Common myeloid progenitor, CD34-positive (primary cell): ENCODE results near the gene RAC2.
"Not testable (repeated sequence)": the region's sequence is repeated elsewhere in the genome, so short reads cannot be mapped to it uniquely, and the experiment has no call there.

Experiments
- CTCF ChIA-PET: fragments of 350-600 bp; sonication (Branson Sonifier 250); formaldehyde crosslinking; loops from one replicate; lab custom pipeline; 2021; ENCODE audit warnings: antibody characterized with exemption; lab: Charles Lee
- POLR2A ChIA-PET: fragments of 350-600 bp; sonication (Branson Sonifier 250); formaldehyde crosslinking; loops from one replicate; lab custom pipeline; 2021; ENCODE audit warnings: antibody characterized with exemption; lab: Charles Lee
- DNase-seq, 3 donors: peaks; one replicate each; pipeline versions ENCODE4 v3.0.0 to v3.0.0-alpha.2; 2013
- H3K27ac ChIP-seq, 2 experiments: 1 replicate in 1 of 2; 2 replicates in 1 of 2; pipeline ENCODE4 v1.7.0; 2013; ENCODE audit warnings: inconsistent platforms in 2 of 2, low read length in 2 of 2, mild to moderate bottlenecking in 2 of 2, low read depth in 1 of 2, moderate library complexity in 1 of 2; ENCODE audit not compliant: severe bottlenecking in 2 of 2, insufficient read depth in 1 of 2, poor library complexity in 1 of 2
- H3K27me3 ChIP-seq, 5 experiments: replicated peaks in 2 of 5; 1 replicate in 3 of 5; 2 replicates in 2 of 5; pipeline versions ENCODE4 v1.6.1 to v1.7.0; 2013; ENCODE audit warnings: low read length in 4 of 5, mild to moderate bottlenecking in 2 of 5, moderate library complexity in 2 of 5, inconsistent platforms in 1 of 5; ENCODE audit not compliant: insufficient read depth in 5 of 5, control insufficient read depth in 4 of 5
- H3K36me3 ChIP-seq, 4 experiments: 1 replicate in 2 of 4; 2 replicates in 2 of 4; pipeline versions ENCODE4 v1.6.1 to v1.7.0; 2013; ENCODE audit warnings: low read length in 3 of 4, control low read depth in 1 of 4, mild to moderate bottlenecking in 1 of 4; ENCODE audit not compliant: control insufficient read depth in 4 of 4, insufficient read depth in 4 of 4
- H3K4me1 ChIP-seq, 4 experiments: 1 replicate in 3 of 4; 2 replicates in 1 of 4; pipeline versions ENCODE4 v1.6.1 to v1.7.1; 2013; ENCODE audit warnings: low read length in 3 of 4, mild to moderate bottlenecking in 3 of 4, control low read depth in 1 of 4, inconsistent platforms in 1 of 4, moderate library complexity in 1 of 4; ENCODE audit not compliant: control insufficient read depth in 4 of 4, insufficient read depth in 4 of 4; ENCODE audit errors: control extremely low read depth in 1 of 4
- H3K4me3 ChIP-seq, 7 experiments: 1 replicate in 4 of 7; 2 replicates in 3 of 7; pipeline versions ENCODE4 v1.5.1 to v1.7.0; 2013; ENCODE audit warnings: mild to moderate bottlenecking in 7 of 7, low read length in 6 of 7, moderate library complexity in 6 of 7, inconsistent platforms in 2 of 7, low read depth in 2 of 7, control low read depth in 1 of 7; ENCODE audit not compliant: insufficient read depth in 4 of 7, control insufficient read depth in 1 of 7; ENCODE audit errors: extremely low read depth in 1 of 7
- H3K9me3 ChIP-seq, 5 experiments: 1 replicate in 4 of 5; 2 replicates in 1 of 5; pipeline versions ENCODE4 v1.6.1 to v1.7.1; 2013; ENCODE audit warnings: low read length in 4 of 5, mild to moderate bottlenecking in 2 of 5, inconsistent platforms in 1 of 5, low read depth in 1 of 5, moderate library complexity in 1 of 5; ENCODE audit not compliant: control insufficient read depth in 4 of 5, insufficient read depth in 2 of 5; ENCODE audit errors: control extremely low read depth in 1 of 5
- WGBS: methylation state at CpG from one replicate; pipeline ENCODE4 v1.1.5; 2013; ENCODE audit not compliant: insufficient coverage; 5-methylcytosine and 5-hydroxymethylcytosine counted together

Gene RAC2

GRCh38 chr22:37202001-37202555, 42.0 kb downstream of the RAC2 start:
- ChIA-PET POLR2A (no interaction called here), CTCF (interaction anchor here (0.9 to 3.5 kb wide), 8 partner anchors 15 to 262 kb away, joined by 3 to 17 read pairs (median 4); partner anchors contain the start of gene RAC2)
- H3K9me3 ChIP-seq: no peaks in the 10 kb centered on the region
- H3K36me3 ChIP-seq: no peaks in the 10 kb centered on the region
- no peaks in the 10 kb centered on the region for H3K27me3 ChIP-seq
- peaks cover 3 to 30% (median 20%) of the 10 kb centered on the region in 4 experiments for H3K4me1 ChIP-seq
- 100% methylated on average over 3 of the region's 5 CpGs for WGBS
- no peak overlapping the region for H3K4me3 ChIP-seq
- DNase-seq: no peak
- no peak overlapping the region for H3K27ac ChIP-seq

GRCh38 chr22:37201443-37201820, 42.6 kb downstream of the RAC2 start:
- not testable (repeated sequence) for H3K27me3 ChIP-seq, H3K27ac ChIP-seq

GRCh38 chr22:37199760-37200108, 44.3 kb downstream of the RAC2 start:
- POLR2A ChIA-PET: interaction anchor here (1.0 kb wide), 2 partner anchors 10 to 43 kb away, joined by 3 to 4 read pairs; no protein-coding TSS in a partner anchor
- peak overlapping the region in 2 of 7 experiments; percentile 54 to 69 for H3K4me3 ChIP-seq

More at GRCh38 chr22:37201443-37201820, 42.6 kb downstream of the RAC2 start:
- ChIA-PET POLR2A (interaction anchor here (1.0 kb wide), 1 partner anchor 24 kb away, joined by 3 read pairs; no protein-coding TSS in a partner anchor), CTCF (interaction anchor here (0.9 to 5.4 kb wide), 13 partner anchors 8 to 263 kb away, joined by 3 to 39 read pairs (median 5); partner anchors contain the start of gene RAC2)
- H3K9me3 ChIP-seq, H3K4me3 ChIP-seq, DNase-seq, H3K36me3 ChIP-seq: not testable (repeated sequence)
- WGBS: 98% methylated on average over 5 of the region's 6 CpGs
- H3K4me1 ChIP-seq: peaks cover 3 to 30% (median 19%) of the 10 kb centered on the region in 4 experiments

GRCh38 chr22:37199103-37199759, 44.8 kb downstream of the RAC2 start:
- WGBS: under 1% methylated on average over 56 of the region's 58 CpGs
- Histone ChIP-seq H3K27me3 (no peaks in the 10 kb centered on the region), H3K36me3 (no peaks in the 10 kb centered on the region), H3K4me3 (peak overlapping the region; percentile 48 to 82 (median 61)), H3K4me1 (peaks cover 3 to 31% (median 19%) of the 10 kb centered on the region in 4 experiments), H3K9me3 (no peaks in the 10 kb centered on the region), H3K27ac (peak overlapping the region; percentile 78 to 81)
- POLR2A ChIA-PET: interaction anchor here (1.0 kb wide), 1 partner anchor 43 kb away, joined by 4 read pairs; no protein-coding TSS in a partner anchor
- CTCF ChIA-PET: interaction anchor here (0.9 to 5.4 kb wide), 26 partner anchors 10 to 153 kb away, joined by 3 to 39 read pairs (median 4); partner anchors contain the start of genes C1QTNF6 and RAC2
- DNase-seq: peak; percentile 98 to 99 (median 99)

More at GRCh38 chr22:37199760-37200108, 44.3 kb downstream of the RAC2 start:
- CTCF ChIA-PET: interaction anchor here (0.9 to 5.4 kb wide), 24 partner anchors 10 to 153 kb away, joined by 3 to 39 read pairs (median 5); partner anchors contain the start of genes C1QTNF6 and RAC2
- no peaks in the 10 kb centered on the region for H3K27me3 ChIP-seq
- DNase-seq: no peak
- H3K36me3 ChIP-seq: no peaks in the 10 kb centered on the region
- no peaks in the 10 kb centered on the region for H3K9me3 ChIP-seq
- H3K4me1 ChIP-seq: peaks cover 3 to 30% (median 19%) of the 10 kb centered on the region in 4 experiments
- H3K27ac ChIP-seq: no peak overlapping the region
- 39% methylated on average over 12 of the region's 12 CpGs for WGBS

GRCh38 chr22:37198258-37199102, 45.6 kb downstream of the RAC2 start:
- H3K9me3 ChIP-seq: no peaks in the 10 kb centered on the region
- no peaks in the 10 kb centered on the region for H3K27me3 ChIP-seq

GRCh38 chr22:37197451-37198257, 46.4 kb downstream of the RAC2 start:
- Histone ChIP-seq H3K27ac (peak overlapping the region in 1 of 2 experiments; percentile 81), H3K4me3 (peak overlapping the region in 6 of 7 experiments; percentile 39 to 82 (median 58)), H3K27me3 (no peaks in the 10 kb centered on the region), H3K4me1 (peaks cover 3 to 47% (median 19%) of the 10 kb centered on the region in 4 experiments), H3K9me3 (peaks cover 0 to 4% (median 0%) of the 10 kb centered on the region in 5 experiments), H3K36me3 (no peaks in the 10 kb centered on the region)
- ChIA-PET CTCF (interaction anchor here (0.7 to 5.4 kb wide), 16 partner anchors 8 to 121 kb away, joined by 3 to 39 read pairs (median 4); partner anchors contain the start of genes C1QTNF6 and RAC2), POLR2A (no interaction called here)
- DNase-seq: no peak
- WGBS: 91% methylated on average over 11 of the region's 12 CpGs

More at GRCh38 chr22:37198258-37199102, 45.6 kb downstream of the RAC2 start:
- 3% methylated on average over 38 of the region's 51 CpGs for WGBS
- no peaks in the 10 kb centered on the region for H3K36me3 ChIP-seq
- H3K4me3 ChIP-seq: peak overlapping the region; percentile 48 to 82 (median 61)
- H3K4me1 ChIP-seq: peaks cover 3 to 39% (median 19%) of the 10 kb centered on the region in 4 experiments
- peak; percentile 72 to 82 (median 80) for DNase-seq
- POLR2A ChIA-PET: interaction anchor here (1.0 kb wide), 1 partner anchor 44 kb away, joined by 4 read pairs; no protein-coding TSS in a partner anchor
- CTCF ChIA-PET: interaction anchor here (0.9 to 5.4 kb wide), 36 partner anchors 10 to 151 kb away, joined by 3 to 39 read pairs (median 4); partner anchors contain the start of genes C1QTNF6 and RAC2
- peak overlapping the region; percentile 78 to 81 for H3K27ac ChIP-seq
